H9 (cell line): ENCODE results near the gene TMEM82. TPM values are rescaled to one million over a fixed set of nuclear protein-coding genes. Genes with fewer than 3 reads are reported as not detected.

Experiments
- DNase-seq: peaks from one replicate; pipeline ENCODE4 v3.0.0-alpha.2; 2017
- H2AFZ ChIP-seq: one replicate; pipeline ENCODE4 v1.6.1; 2013; ENCODE audit warnings: mild to moderate bottlenecking, low read length, control low read depth, moderate library complexity
- H2AK5ac ChIP-seq: 2 replicates; pipeline ENCODE4 v1.6.1; 2013; ENCODE audit warnings: low read length, control low read depth, mixed read lengths; ENCODE audit not compliant: insufficient read length
- H2BK120ac ChIP-seq: one replicate; pipeline ENCODE4 v1.6.1; 2013; ENCODE audit warnings: low read depth, mild to moderate bottlenecking, low read length, control low read depth, inconsistent platforms; ENCODE audit not compliant: poor library complexity, severe bottlenecking
- H2BK12ac ChIP-seq: 2 replicates; pipeline ENCODE4 v1.6.1; 2013; ENCODE audit warnings: low read length, control low read depth, mixed read lengths, low read depth; ENCODE audit not compliant: insufficient read length
- H2BK15ac ChIP-seq: 2 replicates; pipeline ENCODE4 v1.6.1; 2013; ENCODE audit warnings: low read depth, low read length, control low read depth
- H2BK20ac ChIP-seq: one replicate; pipeline ENCODE4 v1.6.1; 2013; ENCODE audit warnings: low read depth, mild to moderate bottlenecking, low read length, control low read depth, inconsistent platforms; ENCODE audit not compliant: poor library complexity, severe bottlenecking
- H2BK5ac ChIP-seq: 2 replicates; pipeline ENCODE4 v1.6.1; 2013; ENCODE audit warnings: low read length, control low read depth, mixed read lengths; ENCODE audit not compliant: insufficient read length
- H3K14ac ChIP-seq: 2 replicates; pipeline ENCODE4 v1.6.1; 2013; ENCODE audit warnings: low read length, control low read depth; ENCODE audit not compliant: insufficient read depth
- H3K18ac ChIP-seq: 2 replicates; pipeline ENCODE4 v1.6.1; 2013; ENCODE audit warnings: low read depth, mild to moderate bottlenecking, mixed read lengths, low read length, control low read depth; ENCODE audit not compliant: insufficient read length
- H3K23ac ChIP-seq: 2 replicates; pipeline ENCODE4 v1.6.1; 2013; ENCODE audit warnings: low read length, control low read depth, mixed read lengths, low read depth; ENCODE audit not compliant: insufficient read length
- H3K23me2 ChIP-seq: 2 replicates; pipeline ENCODE4 v1.6.1; 2013; ENCODE audit warnings: low read depth, mild to moderate bottlenecking, mixed read lengths, low read length, control low read depth; ENCODE audit not compliant: insufficient read length, poor library complexity, severe bottlenecking
- H3K27ac ChIP-seq: 2 replicates; pipeline ENCODE4 v1.5.1; 2013; ENCODE audit warnings: low read length, control low read depth, mixed read lengths, low read depth; ENCODE audit not compliant: insufficient read length
- H3K27me3 ChIP-seq: 2 replicates; pipeline ENCODE4 v1.6.1; 2013; ENCODE audit warnings: low read length, control low read depth, inconsistent platforms; ENCODE audit not compliant: insufficient read depth
- H3K4ac ChIP-seq: 2 replicates; pipeline ENCODE4 v1.6.1; 2013; ENCODE audit warnings: low read depth, mild to moderate bottlenecking, control low read depth, inconsistent platforms, low read length, moderate library complexity
- H3K4me1 ChIP-seq: 2 replicates; pipeline ENCODE4 v1.6.1; 2013; ENCODE audit warnings: low read length, control low read depth, inconsistent platforms; ENCODE audit not compliant: insufficient read depth
- H3K4me2 ChIP-seq: 2 replicates; pipeline ENCODE4 v1.6.1; 2013; ENCODE audit warnings: low read length, control low read depth, mixed read lengths; ENCODE audit not compliant: insufficient read length, insufficient read depth
- H3K56ac ChIP-seq: 2 replicates; pipeline ENCODE4 v1.6.1; 2013; ENCODE audit warnings: low read depth, mild to moderate bottlenecking, mixed read lengths, low read length, control low read depth; ENCODE audit not compliant: insufficient read length
- H3K79me1 ChIP-seq: 2 replicates; pipeline ENCODE4 v1.6.1; 2013; ENCODE audit warnings: low read depth, mild to moderate bottlenecking, moderate library complexity, low read length, control low read depth, inconsistent platforms; ENCODE audit not compliant: insufficient read depth, poor library complexity, severe bottlenecking
- H3K79me2 ChIP-seq: 2 replicates; pipeline ENCODE4 v1.6.1; 2013; ENCODE audit warnings: low read length, control low read depth, inconsistent platforms; ENCODE audit not compliant: insufficient read depth
- H3K9ac ChIP-seq: 2 replicates; pipeline ENCODE4 v1.6.1; 2013; ENCODE audit warnings: low read length, control low read depth, mixed read lengths; ENCODE audit not compliant: insufficient read length; ENCODE audit errors: extremely low read depth
- H3K9me3 ChIP-seq: one replicate; pipeline ENCODE4 v1.6.1; 2013; ENCODE audit warnings: low read depth, low read length, inconsistent platforms; ENCODE audit not compliant: control insufficient read depth
- H3T11ph ChIP-seq: one replicate; pipeline ENCODE4 v1.6.1; 2013; ENCODE audit warnings: mild to moderate bottlenecking, low read length, control low read depth, inconsistent platforms
- H4K20me1 ChIP-seq: one replicate; pipeline ENCODE4 v1.6.1; 2013; ENCODE audit not compliant: control insufficient read depth, insufficient read length, insufficient read depth
- H4K5ac ChIP-seq: 2 replicates; pipeline ENCODE4 v1.6.1; 2013; ENCODE audit warnings: low read depth, mild to moderate bottlenecking, mixed read lengths, low read length, control low read depth; ENCODE audit not compliant: insufficient read length
- H4K8ac ChIP-seq: replicated peaks from 2 replicates; pipeline ENCODE4 v1.6.1; 2013; ENCODE audit warnings: low read length, control low read depth, mixed read lengths, low read depth; ENCODE audit not compliant: insufficient read length
- H4K91ac ChIP-seq: 2 replicates; pipeline ENCODE4 v1.6.1; 2013; ENCODE audit warnings: low read depth, mild to moderate bottlenecking, moderate library complexity, mixed read lengths, low read length, control low read depth; ENCODE audit not compliant: insufficient read length
- H3K27ac Mint-ChIP-seq, 3 experiments: 2 replicates in 2 of 3; 3 replicates in 1 of 3; pipeline ENCODE4 v1.8.0; 2020 to 2021; ENCODE audit warnings: mixed read lengths in 3 of 3, mild to moderate bottlenecking in 1 of 3, moderate library complexity in 1 of 3
- H3K27me3 Mint-ChIP-seq: 2 replicates; pipeline ENCODE4 v1.8.0; 2021; ENCODE audit warnings: low read depth, mild to moderate bottlenecking, moderate library complexity, mixed read lengths
- H3K36me3 Mint-ChIP-seq, 3 experiments: 2 replicates in 2 of 3; 3 replicates in 1 of 3; pipeline ENCODE4 v1.8.0; 2020 to 2021; ENCODE audit warnings: low read depth in 3 of 3, mixed read lengths in 3 of 3; ENCODE audit not compliant: insufficient read depth in 1 of 3
- H3K4me1 Mint-ChIP-seq, 2 experiments: 2 replicates each; pipeline ENCODE4 v1.8.0; 2020; ENCODE audit warnings: mixed read lengths in 2 of 2
- H3K4me3 Mint-ChIP-seq, 2 experiments: 2 replicates in 1 of 2; 3 replicates in 1 of 2; pipeline ENCODE4 v1.8.0; 2020 to 2021; ENCODE audit warnings: mild to moderate bottlenecking in 2 of 2, mixed read lengths in 2 of 2, moderate library complexity in 1 of 2
- H3K9me3 Mint-ChIP-seq, 2 experiments: 2 replicates in 1 of 2; 3 replicates in 1 of 2; pipeline ENCODE4 v1.8.0; 2020; ENCODE audit warnings: mild to moderate bottlenecking in 2 of 2, mixed read lengths in 2 of 2, moderate library complexity in 1 of 2
- CTCF ChIP-seq: fragments of 200-600 bp; sonication (generic); conservative IDR thresholded peaks from 3 replicates; pipeline ENCODE4 v1.8.0; 2021; ENCODE audit warnings: antibody characterized with exemption, mild to moderate bottlenecking
- WGBS: extraction: QIAGEN DNeasy Blood & Tissue Kit; methylation state at CpG from one replicate; pipeline ENCODE4 v1.1.7; 2013; ENCODE audit warnings: missing lambda C conversion rate, low lambda C conversion rate, mixed read lengths; ENCODE audit not compliant: insufficient read length; ENCODE audit errors: extremely low coverage; 5-methylcytosine and 5-hydroxymethylcytosine counted together
- total RNA-seq: library from RNA; stranded (reverse); gene quantifications from 2 replicates; pipeline ENCODE4 v1.2.1, GENCODE V29; 2021

The TMEM82 gene
- total RNA-seq, 1 experiment from 2014 or later = 1.4 TPM

DNA sequence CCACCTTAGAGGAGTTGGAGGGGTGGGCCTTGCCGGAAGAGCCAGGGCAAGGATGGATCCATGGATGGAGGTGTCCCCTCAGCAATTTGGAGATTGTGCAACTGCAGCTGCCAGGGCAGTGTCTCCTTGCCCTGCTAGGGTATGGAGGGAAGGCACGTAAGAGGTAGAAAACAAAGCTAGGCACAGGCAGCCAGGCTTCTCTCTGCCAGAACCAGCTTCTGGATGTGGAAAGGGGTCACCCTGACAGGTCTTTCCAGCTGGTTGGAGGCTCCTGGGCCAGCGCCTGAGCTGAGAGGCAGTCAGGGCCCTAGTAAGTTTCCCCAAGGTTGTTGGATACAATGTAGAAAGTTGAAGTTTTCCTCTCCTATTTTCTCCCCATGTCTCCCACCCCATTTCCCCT is 21.4 kb upstream of the TMEM82 start:
- Histone ChIP-seq H3K23ac (no peak overlapping the region), H3K4ac (no peak overlapping the region), H4K91ac (no peak overlapping the region), H2BK20ac (no peak overlapping the region), H3T11ph (no peak overlapping the region), H4K8ac (no peak overlapping the region), H3K4me2 (no peak overlapping the region), H3K56ac (no peak overlapping the region), H3K27ac (no peak overlapping the region), H3K9me3 (no peaks in the 10 kb centered on the region), H4K20me1 (no peaks in the 10 kb centered on the region), H2BK12ac (no peak overlapping the region), H3K79me2 (no peaks in the 10 kb centered on the region), H3K18ac (no peak overlapping the region), H2AFZ (no peak overlapping the region), H3K23me2 (no peaks in the 10 kb centered on the region), H2BK5ac (no peak overlapping the region), H4K5ac (no peak overlapping the region), H2AK5ac (no peak overlapping the region), H2BK15ac (no peak overlapping the region), H3K9ac (no peak overlapping the region), H3K4me1 (no peaks in the 10 kb centered on the region), H3K27me3 (no peaks in the 10 kb centered on the region), H3K14ac (no peak overlapping the region), H3K79me1 (no peaks in the 10 kb centered on the region), H2BK120ac (no peak overlapping the region)
- no peak overlapping the region for H3K27ac Mint-ChIP-seq
- no peaks in the 10 kb centered on the region for H3K27me3 Mint-ChIP-seq
- H3K36me3 Mint-ChIP-seq = peaks cover 19 to 58% (median 43%) of the 10 kb centered on the region in 3 experiments
- no peak overlapping the region for H3K4me3 Mint-ChIP-seq
- 0 out of 4 replicates have a peak, but pooled peaks cover 0 to 3% of the 10 kb centered on the region in 2 experiments for H3K4me1 Mint-ChIP-seq
- no peak for TF ChIP-seq CTCF
- DNase-seq = no peak
- WGBS = no CpG with 5 or more reads among the region's 3 CpGs
- H3K9me3 Mint-ChIP-seq = no peaks in the 10 kb centered on the region
